G401.6 (cell line): ENCODE data around the gene MAGI1.
"Not testable (repeated sequence)": the region's sequence is repeated elsewhere in the genome, so short reads cannot be mapped to it uniquely, and the experiment has no call there.

Source experiments
- FAIRE-seq: peaks from 2 replicates; lab custom pipeline; 2012; peaks lifted over from hg19 to GRCh38; lab: Jason Lieb, UNC

The MAGI1 gene

GRCh38 chr3:65871305-65872141, 167.2 kb downstream of the MAGI1 start:
- no peak for FAIRE-seq

- no peak for FAIRE-seq
Observed at GRCh38 chr3:65869798-65870197, 168.9 kb downstream of the MAGI1 start.

- no peak for FAIRE-seq
Observed at GRCh38 chr3:65867463-65868210, 171.1 kb downstream of the MAGI1 start.

- no peak for FAIRE-seq
Observed at GRCh38 chr3:65864357-65864904, 174.3 kb downstream of the MAGI1 start.

DNA sequence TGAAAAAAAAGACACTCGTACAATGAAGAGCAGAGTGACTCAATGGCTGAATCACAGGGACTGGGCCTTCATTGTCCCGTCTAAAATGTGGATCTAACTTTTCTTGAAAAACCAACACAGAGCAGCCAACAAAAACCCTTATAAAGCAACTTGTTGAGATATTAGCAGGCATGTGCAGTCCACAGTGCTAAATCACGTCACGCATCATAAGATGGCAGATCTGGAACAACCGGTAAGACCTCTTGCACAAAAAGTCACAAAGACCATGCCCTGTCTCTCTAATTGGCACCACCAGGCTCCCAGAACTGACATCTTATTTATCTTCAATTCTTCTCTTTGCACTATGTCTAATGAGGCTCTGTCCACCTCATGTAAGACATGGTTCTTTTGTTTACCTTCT, 177.0 kb downstream of the MAGI1 start:
- no peak for FAIRE-seq

GRCh38 chr3:65859612-65860011, 179.1 kb downstream of the MAGI1 start:
- FAIRE-seq, result not testable (repeated sequence)

DNA sequence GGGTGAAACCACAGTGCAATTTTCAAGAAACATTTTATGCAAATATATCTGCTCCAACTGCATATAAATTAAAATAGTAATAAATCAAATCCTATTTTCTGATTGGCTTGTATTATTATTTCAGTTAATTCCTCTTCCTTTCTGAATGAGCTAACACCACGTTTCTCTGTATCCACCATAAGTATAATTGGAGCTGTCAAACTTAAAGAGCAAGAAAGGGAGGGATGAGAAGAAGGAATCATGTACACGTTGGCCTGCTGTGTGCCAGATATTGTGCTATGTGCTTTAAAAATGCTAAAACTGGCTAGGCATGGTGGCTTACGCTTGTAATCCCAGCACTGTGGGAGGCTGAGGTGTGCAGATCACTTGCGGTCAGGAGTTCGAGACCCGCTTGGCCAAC, 180.0 kb downstream of the MAGI1 start:
- FAIRE-seq, result no peak

GRCh38 chr3:65857327-65857726, 181.4 kb downstream of the MAGI1 start:
- FAIRE-seq, result no peak

- FAIRE-seq, result no peak
Observed at GRCh38 chr3:65856907-65857306, 181.8 kb downstream of the MAGI1 start.

- FAIRE-seq, result no peak
Observed at GRCh38 chr3:65855370-65856100, 183.2 kb downstream of the MAGI1 start.

DNA sequence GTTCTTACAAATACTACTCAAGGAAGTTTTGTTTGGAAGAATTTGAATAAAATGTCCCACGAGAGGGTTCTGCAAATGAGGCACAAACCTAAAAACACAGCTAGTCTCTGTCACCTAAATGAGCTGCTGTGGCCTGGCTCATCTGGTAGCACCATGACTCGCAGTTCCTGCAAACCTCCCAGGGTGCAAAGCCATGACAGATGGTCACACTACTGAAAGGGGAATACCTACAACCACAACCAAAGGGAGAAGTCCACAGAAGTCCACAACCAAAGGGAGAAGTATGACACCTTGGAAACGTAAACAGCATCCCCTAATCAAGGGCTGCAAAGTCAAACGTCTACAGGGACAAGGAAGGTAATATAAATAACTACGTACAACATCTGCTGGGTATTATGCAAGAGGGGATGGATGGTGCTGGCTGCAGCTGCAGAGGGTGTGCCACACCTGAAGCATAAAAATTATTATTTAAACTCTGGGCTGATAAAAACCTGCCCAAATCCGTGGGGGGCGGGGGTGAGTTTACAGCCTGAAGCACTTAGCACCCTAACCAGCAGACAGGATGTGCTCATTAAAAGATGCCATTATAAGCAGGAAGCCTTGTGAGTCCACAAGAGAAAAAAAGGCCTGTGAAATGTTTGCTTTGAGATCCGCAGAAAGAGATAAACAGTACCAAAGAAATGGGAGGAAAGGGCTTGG, 184.0 kb downstream of the MAGI1 start:
- FAIRE-seq, result no peak

GRCh38 chr3:65851827-65852226, 186.9 kb downstream of the MAGI1 start:
- no peak for FAIRE-seq

DNA sequence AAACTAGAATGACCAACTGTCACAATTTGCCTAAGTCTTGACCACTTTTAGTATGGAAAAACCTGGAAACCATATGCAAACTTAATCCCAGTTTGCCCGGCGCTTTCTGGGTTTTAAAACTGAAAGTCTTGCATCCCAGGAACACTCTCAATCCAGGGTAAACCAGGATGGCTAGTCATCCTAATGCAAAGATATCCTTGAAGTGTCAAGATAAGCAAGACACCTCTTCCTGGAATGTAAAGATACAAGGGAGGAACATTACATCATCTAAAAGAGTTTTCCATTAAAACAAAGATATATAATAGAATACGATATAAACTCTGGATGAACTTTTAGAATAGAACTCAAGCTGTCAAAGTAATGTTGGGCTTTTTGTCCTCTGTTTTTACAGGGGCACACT, 188.5 kb downstream of the MAGI1 start:
- no peak for FAIRE-seq

DNA sequence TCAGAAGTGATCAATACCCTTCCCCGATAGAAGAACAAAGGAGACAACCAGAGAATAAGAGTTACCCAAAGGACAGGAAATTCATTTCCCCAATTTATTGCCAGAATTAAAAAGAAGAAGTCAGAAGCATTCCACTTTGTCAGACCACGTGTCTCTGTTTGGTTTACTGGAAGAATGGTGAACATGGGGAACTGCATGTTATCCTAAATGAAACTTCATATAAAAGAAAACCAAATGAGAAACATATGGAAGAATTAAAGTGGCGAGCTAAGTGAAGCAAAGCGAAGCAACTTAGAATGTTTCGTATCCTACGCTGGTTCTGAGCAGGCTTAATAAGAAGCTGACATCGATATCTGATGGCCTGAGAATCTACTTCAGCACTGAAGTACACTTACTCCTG, 190.7 kb downstream of the MAGI1 start:
- FAIRE-seq, result no peak

DNA sequence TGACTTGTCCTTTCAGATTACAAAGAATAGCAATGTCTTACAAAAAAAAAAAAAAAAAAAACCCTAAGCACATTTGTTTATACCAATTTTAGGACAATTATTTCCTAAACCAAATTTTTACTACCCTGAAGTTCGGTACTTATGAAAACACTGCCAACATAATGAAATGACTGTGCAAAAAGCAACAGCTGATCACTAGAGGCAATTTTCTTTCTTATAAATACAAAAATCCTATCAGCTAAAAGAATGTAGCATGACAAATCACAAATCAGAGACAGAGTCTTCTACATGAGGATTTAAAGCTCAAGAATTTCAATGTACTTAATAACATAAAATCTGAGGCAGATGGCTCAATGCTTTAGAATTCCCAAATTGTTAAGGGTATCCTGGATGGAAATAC, 191.8 kb downstream of the MAGI1 start:
- no peak for FAIRE-seq

- FAIRE-seq, result no peak
Observed at GRCh38 chr3:65844370-65844769, 194.3 kb downstream of the MAGI1 start.

DNA sequence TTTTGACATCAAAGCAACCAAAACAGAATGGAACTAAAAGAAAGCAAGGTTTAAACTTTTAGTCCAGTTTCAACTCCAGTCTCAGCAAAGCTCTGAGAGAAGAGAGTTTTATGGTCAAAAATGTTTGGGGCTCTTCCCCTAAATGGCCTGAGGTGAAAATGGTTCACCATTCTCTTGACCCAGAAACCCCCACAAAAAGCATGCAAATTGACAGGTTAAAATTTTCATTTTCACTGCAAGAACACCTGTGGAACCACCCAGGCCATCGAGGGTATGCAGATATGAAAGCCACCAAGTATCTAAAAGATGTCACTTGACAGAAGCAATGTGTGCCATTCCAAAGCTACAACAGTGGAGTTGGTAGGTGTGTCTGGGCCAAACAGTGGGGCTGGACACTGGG, 195.0 kb downstream of the MAGI1 start:
- no peak for FAIRE-seq

- FAIRE-seq, result no peak
Observed at GRCh38 chr3:65837604-65838003, 201.1 kb downstream of the MAGI1 start.

DNA sequence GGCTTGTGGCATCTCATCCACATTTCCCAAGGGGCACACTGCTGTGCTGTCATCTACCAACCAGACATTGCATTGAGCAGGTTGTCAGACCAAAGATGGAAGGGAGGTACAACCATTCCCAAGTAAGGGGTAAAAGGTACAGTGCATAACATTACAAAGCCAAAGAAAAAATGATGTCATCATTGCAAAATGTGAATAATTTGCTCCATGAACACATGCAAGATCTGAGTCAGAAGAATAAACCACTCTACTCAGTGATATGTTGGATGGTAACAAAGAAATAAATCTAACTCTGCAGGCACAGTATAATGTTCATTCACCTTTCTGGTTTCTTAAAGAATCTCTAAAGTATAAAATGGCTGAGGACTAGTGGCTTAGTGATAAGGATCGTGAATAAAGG, 202.7 kb downstream of the MAGI1 start:
- FAIRE-seq, result no peak

- FAIRE-seq, result no peak
Observed at GRCh38 chr3:65833761-65834505, 204.8 kb downstream of the MAGI1 start.

GRCh38 chr3:65831733-65832425, 206.8 kb downstream of the MAGI1 start:
- FAIRE-seq, result no peak
